Choroid plexus epithelial cell (primary cell): ENCODE measurements around the gene ATXN1.

Experiments used
- DNase-seq: peaks from one replicate; pipeline ENCODE4 v3.0.0-alpha.2; 2010; ENCODE audit warnings: low read depth
- H3K4me3 ChIP-seq: 2 replicates; pipeline ENCODE4 v1.5.1; 2011; ENCODE audit warnings: low read depth, mild to moderate bottlenecking, control low read depth, low read length, moderate library complexity
- TF ChIP-seq, protein P1 (sequence below): conservative IDR thresholded peaks from 2 replicates; pipeline ENCODE4 v1.5.1; 2011; ENCODE audit warnings: low read depth, mild to moderate bottlenecking, control low read depth, inconsistent platforms, low read length, moderate library complexity

Gene ATXN1

DNA sequence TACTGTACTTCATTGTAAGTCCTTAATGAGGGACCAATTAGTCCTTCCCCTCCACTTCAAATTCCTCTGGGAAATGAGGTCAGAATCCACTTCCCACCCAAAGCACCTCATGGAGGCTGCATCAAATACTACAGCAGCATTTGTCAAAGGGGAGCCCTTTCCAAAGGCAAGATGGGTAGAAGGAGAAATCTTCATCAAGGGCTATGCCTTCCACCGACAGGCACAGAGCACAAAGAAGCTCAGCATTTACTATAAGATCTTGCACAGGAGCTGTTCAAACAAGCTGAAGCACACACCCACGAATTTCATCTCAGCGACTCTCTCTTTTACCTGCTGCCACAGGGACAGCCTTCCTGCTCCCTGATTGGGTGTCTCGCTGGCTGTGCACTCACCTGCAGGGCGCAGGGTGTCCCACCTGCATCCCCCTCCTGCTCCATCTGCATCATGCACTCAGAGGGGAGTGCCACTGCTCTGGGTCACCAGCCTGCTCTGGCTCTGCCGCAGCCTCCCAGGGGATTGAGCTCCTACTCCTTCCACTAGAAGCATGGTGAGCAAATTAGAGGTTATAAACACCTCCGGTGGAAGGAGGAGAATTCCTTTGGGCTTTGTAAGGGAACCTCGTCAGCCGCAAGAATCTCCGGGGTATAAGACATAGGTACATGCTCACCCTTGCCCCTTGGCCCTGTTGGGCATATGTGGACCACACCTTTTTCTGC is 164.5 kb downstream of the ATXN1 start:
- no peak for DNase-seq
- H3K4me3 ChIP-seq, result no peak overlapping the region
- TF ChIP-seq, protein P1, sequence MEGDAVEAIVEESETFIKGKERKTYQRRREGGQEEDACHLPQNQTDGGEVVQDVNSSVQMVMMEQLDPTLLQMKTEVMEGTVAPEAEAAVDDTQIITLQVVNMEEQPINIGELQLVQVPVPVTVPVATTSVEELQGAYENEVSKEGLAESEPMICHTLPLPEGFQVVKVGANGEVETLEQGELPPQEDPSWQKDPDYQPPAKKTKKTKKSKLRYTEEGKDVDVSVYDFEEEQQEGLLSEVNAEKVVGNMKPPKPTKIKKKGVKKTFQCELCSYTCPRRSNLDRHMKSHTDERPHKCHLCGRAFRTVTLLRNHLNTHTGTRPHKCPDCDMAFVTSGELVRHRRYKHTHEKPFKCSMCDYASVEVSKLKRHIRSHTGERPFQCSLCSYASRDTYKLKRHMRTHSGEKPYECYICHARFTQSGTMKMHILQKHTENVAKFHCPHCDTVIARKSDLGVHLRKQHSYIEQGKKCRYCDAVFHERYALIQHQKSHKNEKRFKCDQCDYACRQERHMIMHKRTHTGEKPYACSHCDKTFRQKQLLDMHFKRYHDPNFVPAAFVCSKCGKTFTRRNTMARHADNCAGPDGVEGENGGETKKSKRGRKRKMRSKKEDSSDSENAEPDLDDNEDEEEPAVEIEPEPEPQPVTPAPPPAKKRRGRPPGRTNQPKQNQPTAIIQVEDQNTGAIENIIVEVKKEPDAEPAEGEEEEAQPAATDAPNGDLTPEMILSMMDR, result no peak

DNA sequence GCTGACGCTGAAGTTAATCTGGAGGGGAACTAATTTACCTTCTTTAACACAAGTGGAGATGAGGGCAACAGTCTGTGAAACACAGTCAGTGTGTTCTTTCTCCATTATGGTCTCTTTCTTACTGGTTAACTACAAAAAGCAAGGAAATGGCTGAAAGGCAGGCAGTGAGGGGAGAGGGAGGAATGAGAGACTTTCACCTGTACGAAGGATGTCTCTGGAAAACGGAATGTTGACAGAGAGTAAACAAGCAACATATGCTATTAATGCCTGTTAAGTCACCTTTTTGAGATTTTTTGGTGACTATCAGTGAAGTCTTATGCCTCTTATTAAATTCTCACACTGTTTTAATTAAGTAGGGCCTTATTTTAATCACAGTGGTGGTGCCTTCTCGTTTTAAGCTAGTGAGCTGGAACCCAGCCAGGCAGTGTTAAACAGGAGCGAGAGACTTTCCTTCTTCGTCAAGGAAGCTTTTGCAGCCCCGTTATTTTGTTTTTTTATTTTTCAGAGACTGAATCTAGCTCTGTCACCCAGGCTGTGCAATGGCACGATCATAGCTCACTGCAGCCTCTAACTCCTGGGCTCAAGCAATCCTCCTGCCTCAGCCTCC is 165.6 kb downstream of the ATXN1 start:
- DNase-seq, result no peak
- TF ChIP-seq, protein P1, result no peak
- H3K4me3 ChIP-seq, result no peak overlapping the region

DNA sequence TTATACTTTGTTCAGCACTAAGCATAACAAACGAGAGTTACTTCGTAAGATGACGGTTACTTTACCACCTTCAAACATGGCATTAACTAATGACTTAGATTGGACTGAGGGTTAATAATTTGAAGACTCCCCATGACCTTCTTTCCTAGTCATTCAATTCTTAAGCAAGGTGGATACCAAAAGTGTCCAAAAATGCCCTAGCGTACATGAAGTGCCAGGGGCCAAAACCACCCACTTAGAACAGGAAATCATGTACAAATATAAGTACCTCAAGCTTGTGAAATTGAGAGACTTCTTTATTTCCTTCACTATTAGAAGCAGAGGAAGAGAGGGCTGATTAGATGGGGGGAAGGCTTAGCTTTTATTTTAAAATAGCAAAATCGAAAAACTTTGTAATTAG is 166.4 kb downstream of the ATXN1 start:
- TF ChIP-seq, protein P1, result no peak
- no peak overlapping the region for H3K4me3 ChIP-seq
- no peak for DNase-seq

DNA sequence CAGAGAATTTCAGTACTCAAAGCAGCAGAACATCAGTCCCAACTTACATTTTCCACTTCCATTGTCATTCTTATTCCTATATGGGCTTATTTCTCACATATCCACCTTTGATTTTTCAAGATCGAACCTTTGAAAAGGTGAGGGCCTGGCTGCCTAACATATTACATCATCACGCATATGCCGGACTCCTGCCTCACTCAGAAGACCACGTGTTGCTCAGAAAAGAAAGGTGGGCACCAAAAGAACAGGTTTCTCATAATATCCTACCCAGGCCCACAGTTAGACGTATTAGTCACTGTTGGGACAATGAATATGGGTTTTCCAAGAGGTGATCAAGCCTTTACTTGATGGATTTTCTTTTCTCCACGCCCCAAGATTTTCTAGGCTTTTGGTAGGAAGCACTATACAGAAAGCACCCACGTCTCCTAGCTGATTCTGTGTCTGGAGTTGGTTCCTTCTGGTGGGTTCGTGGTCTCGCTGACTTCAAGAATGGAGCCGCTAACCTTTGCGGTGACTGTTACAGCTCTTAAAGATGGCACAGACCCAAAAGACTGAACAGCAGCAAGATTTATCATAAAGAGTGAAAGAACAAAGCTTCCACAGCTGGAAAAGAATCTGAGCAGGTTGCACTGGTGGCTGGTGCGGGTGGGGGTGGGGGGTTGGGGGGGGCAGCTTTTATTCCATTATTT is 168.9 kb downstream of the ATXN1 start:
- no peak overlapping the region for H3K4me3 ChIP-seq
- TF ChIP-seq, protein P1, result no peak
- DNase-seq, result no peak

DNA sequence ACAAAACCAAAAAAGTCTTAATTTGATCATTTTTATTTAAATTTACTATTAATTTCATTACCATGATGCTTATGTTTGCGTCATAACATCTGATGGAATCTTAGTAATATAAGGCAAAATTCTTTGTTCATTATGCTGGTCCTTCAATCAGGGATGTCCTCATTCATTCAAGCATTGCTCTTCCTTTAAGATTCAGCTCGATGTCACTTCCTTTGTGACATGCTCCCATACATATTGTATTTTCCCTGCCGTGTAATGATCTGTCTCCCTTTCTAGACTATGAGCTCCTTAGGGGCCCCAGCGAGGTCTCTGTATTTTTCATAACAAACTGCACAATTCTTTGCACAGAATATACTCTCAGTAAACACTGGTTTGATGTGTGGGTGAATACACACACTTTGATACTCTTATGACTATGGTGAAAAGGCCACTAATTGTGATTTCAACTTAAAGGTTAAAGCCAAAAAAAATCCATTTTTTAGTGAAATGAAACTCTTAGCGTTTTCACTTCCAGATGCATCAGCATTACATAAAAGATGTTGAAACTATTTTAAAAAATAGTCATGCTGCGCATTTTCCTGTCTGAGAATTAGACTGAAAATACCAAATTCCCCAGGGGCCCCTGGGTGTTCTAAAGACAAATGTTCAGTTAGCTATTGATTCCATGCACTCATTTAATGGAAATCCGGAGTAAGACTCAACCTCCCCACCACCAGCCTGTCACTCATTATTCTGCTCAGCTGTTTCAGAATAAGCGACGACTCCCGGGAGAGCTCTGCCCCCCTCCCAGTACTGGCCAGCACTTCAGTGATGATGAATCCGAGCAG is 169.7 kb downstream of the ATXN1 start:
- DNase-seq, result no peak
- H3K4me3 ChIP-seq, result no peak overlapping the region
- TF ChIP-seq, protein P1, result no peak

DNA sequence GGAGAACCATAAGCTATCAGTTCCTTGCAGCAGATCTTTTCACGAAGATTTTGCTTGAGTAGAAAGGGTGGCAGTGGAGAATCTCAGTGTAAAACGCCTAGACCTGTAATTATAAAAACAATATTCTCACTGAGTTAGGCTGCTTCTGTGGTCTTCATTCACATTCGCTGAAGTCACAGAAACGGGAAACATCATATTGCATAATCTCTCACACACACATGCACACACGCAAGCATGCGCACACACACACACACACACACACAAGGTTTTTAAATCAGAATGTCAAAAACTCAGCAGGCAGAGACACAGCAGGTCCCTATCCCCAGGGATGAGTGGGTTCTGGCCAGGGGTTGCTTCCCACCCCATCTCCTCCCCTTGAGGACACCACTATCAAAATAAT is 175.5 kb downstream of the ATXN1 start:
- H3K4me3 ChIP-seq, result no peak overlapping the region
- TF ChIP-seq, protein P1, result no peak
- DNase-seq, result peak; percentile 31
